GM20000 (cell line): Measurements from ENCODE around the gene GNG7.
"Not testable (repeated sequence)": the region's sequence is repeated elsewhere in the genome, so short reads cannot be mapped to it uniquely, and the experiment has no call there.

ENCODE experiments used
- DNase-seq: peaks from one replicate; pipeline ENCODE4 v3.0.0; 2012; ENCODE audit warnings: low spot score
- TF ChIP-seq, protein P1 (sequence below): IDR thresholded peaks from 2 replicates; pipeline ENCODE4 v1.5.1; 2012; ENCODE audit warnings: mild to moderate bottlenecking, control low read depth; ENCODE audit errors: extremely low read depth, missing control alignments

The GNG7 gene

DNA sequence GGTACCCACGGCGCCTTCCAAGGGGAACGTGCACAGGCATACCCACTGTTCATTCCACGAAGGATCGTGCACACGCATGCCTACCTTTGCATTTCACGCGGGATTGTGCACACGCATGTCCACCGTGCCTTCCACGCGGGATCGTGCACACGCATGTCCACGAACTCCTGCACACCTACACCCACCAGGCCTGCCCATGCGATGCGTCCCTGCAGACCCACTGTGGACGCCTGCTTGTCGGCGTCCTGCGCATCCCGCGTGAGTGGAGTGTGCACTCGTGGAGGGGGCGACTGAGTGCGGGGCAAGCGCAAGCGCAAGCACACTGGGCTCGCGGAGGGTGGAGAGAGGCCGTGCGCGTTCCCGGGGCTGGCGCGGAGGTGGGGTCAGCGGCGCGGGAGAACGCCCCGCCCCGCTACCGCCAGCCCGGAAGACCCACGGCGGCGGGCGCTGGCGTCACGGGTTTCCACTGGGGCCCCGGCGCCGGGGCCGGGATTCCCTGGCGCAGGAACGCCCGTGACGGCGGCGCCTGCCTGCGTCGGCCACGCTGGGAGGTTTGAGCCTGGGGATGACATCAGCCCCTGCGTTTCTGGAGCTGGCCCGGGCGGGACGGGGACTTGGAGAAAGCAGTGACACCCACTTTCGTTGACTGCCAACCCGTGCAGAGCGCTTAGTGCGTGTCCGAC lies 207.9 kb downstream of the GNG7 start:
- TF ChIP-seq, protein P1, sequence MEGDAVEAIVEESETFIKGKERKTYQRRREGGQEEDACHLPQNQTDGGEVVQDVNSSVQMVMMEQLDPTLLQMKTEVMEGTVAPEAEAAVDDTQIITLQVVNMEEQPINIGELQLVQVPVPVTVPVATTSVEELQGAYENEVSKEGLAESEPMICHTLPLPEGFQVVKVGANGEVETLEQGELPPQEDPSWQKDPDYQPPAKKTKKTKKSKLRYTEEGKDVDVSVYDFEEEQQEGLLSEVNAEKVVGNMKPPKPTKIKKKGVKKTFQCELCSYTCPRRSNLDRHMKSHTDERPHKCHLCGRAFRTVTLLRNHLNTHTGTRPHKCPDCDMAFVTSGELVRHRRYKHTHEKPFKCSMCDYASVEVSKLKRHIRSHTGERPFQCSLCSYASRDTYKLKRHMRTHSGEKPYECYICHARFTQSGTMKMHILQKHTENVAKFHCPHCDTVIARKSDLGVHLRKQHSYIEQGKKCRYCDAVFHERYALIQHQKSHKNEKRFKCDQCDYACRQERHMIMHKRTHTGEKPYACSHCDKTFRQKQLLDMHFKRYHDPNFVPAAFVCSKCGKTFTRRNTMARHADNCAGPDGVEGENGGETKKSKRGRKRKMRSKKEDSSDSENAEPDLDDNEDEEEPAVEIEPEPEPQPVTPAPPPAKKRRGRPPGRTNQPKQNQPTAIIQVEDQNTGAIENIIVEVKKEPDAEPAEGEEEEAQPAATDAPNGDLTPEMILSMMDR, result no peak
- peak; percentile 91 for DNase-seq

DNA sequence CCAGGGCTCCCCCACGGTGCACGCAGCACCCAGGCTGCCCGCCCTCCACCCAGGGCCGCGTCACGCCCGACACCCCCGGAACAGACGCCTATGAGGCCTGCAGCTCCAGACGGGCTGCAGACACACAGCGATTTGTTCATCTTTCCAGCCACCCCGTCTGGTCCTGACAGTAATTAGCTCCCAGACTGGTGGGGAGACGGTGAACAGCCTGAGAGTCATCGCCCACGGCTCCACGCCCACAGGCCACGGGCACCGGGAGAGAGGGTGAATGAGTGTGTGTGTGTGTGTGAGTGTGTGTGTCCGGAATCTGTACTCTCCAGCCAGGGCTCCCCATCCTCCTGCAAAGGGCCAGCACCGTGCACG lies 208.4 kb downstream of the GNG7 start:
- no peak for DNase-seq
- TF ChIP-seq, protein P1, result no peak

DNA sequence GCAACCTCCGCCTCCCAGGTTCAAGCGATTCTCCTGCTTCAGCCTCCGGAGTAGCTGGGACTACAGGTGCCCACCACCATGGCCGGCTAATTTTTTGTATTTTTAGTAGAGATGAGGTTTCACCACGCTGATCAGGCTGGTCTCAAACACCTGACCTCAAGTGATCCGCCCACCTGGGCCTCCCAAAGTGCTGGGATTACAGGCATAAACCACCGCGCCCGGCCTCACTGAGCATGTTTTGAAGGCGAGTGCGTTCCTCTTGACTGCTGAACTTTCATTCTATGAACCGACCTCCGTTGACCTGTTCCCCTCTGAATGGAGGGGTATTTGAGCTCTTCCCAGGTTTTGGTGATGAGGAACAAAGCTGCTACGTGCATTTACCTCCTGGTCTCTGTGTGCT lies 209.0 kb downstream of the GNG7 start:
- DNase-seq, result not testable (repeated sequence)

DNA sequence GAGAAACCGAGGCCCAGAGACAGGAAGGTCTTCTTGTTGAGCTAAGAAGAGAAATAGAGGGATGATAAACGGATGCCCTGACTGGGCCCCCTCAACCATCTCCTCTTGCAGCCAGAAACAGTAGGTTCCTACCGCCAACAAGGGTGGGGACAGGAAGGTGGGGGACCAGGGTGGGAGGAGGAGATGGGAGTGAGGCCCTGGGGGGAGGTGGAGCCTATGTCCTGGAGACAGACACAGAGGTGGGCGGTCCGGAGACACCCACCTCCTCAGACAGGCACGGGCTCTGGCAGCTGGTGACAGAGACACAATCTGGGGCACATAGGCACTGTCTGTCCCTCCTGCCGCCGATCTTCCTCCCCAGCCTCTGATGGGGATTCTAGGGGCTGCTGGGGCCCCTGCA lies 209.6 kb downstream of the GNG7 start:
- DNase-seq, result no peak
- TF ChIP-seq, protein P1, result no peak

DNA sequence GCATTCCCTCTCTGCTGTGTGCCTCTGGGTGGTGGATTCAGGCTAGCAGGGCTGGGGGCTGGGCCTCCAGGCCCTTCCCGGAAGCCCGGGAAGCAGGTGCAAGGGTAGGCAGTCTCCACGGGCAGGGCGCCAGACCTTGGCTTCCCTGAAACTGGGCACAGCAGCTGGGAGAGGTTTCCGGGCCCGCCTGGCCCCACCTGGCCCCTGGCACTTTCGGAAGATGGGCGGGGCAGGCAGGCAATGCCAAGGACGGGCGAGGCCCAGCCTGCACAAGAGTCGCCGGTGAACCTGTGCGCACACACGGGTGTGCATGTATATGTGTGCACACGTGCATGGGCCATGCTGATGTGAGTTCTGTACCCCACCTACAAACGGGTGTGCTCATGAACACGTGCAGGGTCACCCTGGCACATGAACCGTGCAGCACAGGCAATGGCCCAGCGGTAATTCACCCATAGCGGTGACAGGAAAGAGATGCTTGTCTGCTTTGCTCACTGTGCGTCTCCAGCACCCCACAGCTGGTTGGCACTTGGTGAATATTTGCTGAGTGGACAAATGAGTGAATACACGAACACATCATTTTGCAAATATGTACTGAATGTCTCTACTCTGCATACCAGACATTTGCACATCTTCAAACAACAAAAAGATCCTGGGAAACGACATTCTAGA lies 211.2 kb downstream of the GNG7 start:
- DNase-seq, result no peak

DNA sequence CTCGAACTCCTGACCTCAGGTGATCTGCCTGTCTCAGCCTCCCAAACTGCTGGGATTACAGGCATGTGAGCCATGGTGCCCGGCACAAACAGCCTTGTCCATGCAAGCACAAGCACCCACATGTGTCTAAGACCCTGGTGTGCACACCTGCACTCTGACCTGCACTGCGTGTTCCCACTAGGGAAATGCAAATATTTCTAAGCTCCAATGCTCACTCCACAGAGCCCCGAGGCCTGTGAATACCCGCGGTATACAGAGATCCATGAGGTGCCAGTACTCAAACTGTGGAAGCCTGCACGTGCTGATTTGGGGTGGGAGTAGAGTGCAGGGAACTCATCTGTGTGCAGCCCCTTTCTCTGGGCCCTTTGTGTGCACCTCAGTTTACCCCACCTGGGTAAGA lies 211.8 kb downstream of the GNG7 start:
- TF ChIP-seq, protein P1, result no peak
- no peak for DNase-seq

More for the DNA sequence above, 211.2 kb downstream of the GNG7 start:
- TF ChIP-seq, protein P1, result no peak

DNA sequence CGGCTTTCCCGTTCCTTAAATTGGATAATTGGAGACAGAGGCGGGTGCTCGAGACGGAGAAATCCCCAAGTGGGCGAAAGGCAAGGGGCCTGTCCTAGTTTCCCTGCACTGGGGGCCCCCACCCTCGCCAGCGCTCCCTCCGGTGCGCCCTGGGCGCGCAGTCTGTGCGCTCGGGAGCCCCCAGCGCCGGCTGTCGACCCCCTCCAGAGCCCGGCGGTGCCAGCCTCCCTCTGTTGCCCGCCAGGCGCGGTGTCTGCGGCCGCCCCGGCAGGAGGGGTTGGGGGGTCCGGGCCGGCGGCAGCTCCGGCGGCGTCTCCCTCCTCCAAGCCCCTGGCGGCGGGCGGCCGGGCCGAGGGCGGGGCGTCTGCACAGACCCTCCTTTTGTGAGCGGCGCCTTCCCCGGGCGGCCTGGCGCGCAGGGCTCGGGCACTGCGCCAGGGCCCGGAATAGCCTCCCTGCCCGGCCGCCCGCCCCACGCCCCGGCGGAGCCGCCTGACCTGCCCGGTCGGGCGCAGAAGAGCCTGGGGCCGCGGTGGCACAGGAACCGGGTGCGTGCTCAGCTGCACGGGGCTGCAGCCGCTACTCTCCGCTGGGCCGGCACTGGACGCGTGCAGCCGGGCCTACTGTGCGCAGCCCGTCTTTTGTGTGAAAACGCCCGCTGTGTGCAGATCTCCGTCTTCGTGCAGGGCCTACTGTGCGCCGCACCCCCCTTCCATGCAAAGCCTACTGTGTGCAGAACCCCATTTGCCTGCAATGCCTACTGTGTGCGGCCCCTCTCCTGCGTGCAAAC lies 213.4 kb downstream of the GNG7 start:
- peak; percentile 67 for DNase-seq
- TF ChIP-seq, protein P1, result no peak
